ENCODE data around the gene NKIRAS1.
"Not testable (repeated sequence)": the region's sequence is repeated elsewhere in the genome, so short reads cannot be mapped to it uniquely, and the experiment has no call there.

The NKIRAS1 gene

GRCh38 chr3:23938688-23939087 lies 21.9 kb upstream of the NKIRAS1 start:
- DNase-seq, result no peak

- DNase-seq, result no peak
Measured at GRCh38 chr3:23937296-23937695, 20.5 kb upstream of the NKIRAS1 start.

DNA sequence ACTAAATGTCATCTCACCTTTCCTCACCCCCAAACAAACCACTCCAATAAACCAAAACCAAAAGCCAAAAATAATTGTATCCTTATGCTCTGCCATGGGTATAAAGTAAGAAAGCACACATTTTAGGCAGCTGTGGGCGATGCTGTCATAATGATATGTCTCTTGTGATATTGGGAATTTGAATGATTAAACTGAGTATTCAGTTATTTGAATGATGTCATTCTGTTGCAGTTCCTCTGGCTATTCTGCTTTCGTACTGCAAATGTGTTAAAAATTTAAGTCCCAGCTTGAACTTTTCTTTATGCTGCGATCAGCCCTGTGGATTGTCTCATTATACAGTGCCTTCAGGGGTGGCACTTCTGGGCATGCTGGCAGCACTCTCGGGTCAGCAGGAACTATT lies 17.5 kb upstream of the NKIRAS1 start:
- DNase-seq, result no peak

GRCh38 chr3:23932571-23932970 lies 15.8 kb upstream of the NKIRAS1 start:
- no peak for DNase-seq

DNA sequence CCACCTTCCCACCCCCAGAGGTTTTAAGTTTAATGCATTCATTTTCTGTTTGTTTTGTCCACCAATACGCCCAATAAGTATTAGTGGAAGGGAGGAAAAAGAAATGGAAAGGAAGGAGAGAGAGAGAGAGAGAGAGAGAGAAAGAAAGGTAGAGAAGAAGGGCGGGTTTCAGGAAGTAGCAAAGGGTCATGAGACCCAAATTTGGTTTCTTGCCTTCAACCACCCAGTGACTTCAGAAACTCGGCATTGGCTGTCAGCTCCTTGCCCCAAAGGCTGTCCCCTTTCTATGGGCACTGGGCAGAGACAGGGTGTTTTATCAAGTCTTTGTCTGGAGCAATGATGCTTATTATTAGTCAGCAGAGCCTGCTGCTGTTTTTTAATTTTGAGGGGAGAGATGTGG lies 14.8 kb upstream of the NKIRAS1 start:
- no peak for DNase-seq

DNA sequence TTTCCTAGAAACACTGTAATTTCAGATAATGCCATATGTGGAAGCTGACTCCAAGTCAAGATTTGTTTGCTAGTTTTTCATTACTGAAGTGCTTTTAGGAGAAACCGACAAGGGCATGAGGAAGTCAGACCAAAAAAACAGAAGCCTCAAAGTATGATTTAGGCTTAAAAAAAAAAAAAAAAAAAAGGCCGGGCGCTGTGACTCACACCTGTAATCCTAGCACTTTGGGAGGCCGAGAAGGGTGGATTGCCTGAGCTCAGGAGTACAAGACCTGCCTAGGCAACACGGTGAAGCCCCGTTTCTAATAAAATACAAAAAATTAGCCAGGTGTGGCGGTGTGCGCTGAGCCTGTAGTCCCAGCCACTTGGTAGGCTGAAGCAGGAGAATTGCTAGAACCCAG lies 11.7 kb upstream of the NKIRAS1 start:
- no peak for DNase-seq

DNA sequence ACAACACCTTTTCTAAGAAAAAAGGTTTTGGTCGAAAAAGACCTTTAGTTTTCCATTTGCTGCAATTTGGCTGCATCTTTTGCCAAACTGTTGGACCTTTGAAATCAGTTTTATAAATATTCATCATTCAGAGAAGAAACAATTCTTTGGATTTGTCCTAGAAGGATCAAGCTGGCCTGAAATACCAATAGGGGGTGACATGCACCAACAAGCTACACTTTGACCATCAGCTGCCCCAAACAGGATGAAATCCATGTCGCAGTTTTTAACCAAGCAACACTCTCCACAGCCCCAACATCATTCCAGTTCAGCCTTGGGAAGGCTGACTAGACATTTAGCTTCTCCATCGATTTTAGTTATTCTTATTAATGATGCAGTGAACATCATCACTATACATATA lies 9.9 kb upstream of the NKIRAS1 start:
- DNase-seq, result no peak

GRCh38 chr3:23926246-23926645 lies 9.5 kb upstream of the NKIRAS1 start:
- no peak for DNase-seq

DNA sequence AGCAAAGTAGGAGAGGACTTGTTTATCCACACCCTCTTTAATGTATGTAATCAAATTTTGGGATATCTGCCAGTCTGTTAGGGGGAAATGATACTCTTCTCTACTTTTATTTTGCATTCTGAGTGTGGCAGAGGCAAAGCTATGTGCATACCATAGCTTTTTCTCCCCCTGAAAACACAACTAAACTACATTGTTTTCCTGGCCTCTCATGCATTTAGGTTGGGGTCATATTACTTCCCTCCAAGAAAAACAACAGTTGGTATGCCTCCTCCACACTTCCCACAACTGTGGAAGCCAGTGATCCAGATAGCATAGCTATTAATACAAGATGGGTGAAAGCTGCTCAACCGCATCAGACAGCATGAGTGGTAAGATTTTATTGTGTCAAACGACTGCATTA lies 7.0 kb upstream of the NKIRAS1 start:
- no peak for DNase-seq

- DNase-seq, result no peak
Measured at GRCh38 chr3:23921052-23921511, 4.3 kb upstream of the NKIRAS1 start.

GRCh38 chr3:23920151-23920655 lies 3.4 kb upstream of the NKIRAS1 start:
- DNase-seq, result no peak

- no peak for DNase-seq
Measured at GRCh38 chr3:23919628-23920027, 2.8 kb upstream of the NKIRAS1 start.

DNA sequence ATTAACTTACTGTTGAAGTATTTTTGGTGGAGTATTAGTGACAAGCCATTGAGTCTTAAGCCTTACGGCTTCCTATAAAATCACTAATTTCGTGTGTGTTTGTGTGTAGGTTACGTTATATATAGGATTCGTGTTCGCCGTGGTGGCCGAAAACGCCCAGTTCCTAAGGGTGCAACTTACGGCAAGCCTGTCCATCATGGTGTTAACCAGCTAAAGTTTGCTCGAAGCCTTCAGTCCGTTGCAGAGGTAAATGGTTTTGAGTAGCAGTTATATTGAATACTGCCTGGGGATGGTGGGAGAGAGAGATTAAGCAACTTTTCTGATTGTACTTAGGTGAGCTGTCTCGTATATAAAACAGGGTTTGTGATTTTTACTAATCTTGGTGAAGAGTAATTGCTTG lies 1.5 kb upstream of the NKIRAS1 start:
- not testable (repeated sequence) for DNase-seq

DNA sequence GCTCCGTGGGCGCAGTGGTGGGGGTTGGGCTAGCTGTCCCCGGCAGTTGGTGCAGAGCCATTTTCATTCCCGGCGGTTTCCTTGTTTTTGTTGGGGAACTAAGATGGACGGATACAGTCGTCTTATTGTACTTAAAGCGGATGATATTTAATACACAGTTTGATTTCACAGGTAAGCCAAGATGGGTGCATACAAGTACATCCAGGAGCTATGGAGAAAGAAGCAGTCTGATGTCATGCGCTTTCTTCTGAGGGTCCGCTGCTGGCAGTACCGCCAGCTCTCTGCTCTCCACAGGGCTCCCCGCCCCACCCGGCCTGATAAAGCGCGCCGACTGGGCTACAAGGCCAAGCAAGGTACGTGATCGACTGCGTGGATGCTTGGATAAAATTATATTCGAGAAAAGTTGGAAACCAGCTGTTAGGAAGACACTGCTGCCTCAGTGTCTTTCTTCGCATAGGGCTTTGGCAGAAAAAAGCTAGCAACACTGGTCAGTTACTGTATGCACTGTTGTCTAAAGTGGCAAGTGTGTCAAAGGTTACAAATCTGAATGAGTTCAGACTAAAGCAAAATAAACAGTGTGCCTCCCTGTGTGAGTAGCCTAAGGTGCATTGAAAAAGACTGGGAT lies 1.0 kb upstream of the NKIRAS1 start:
- not testable (repeated sequence) for DNase-seq

- DNase-seq, result no peak
Measured at GRCh38 chr3:23916152-23916885, 471 bp downstream of the NKIRAS1 start.

DNA sequence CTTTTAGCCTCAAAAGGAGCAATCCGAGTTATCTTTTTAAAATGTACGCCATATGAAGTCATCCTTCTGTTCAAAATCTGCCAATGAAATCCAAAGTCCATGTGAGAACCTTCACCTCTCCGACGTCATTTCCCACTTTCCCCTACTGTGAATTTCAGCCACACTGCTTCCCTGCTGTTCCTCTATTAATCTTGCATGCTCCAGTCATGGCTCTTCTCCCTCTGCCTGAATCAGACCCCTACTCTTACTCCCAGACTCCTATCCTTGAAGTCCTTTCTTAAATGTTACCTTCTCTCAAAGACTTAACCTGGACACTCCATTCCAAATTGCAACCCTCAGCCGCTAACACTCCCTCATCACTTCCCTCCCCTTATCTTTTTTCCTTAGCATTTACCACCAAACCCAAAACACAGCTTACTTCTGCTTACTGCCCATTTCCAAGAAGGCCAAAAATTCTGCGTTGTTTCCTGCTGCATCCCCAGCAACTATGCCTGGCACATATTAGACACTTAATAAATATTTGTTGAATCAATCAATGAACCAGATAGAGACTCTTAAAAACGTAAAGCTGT lies 1.2 kb downstream of the NKIRAS1 start:
- peak; percentile 17 for DNase-seq

- DNase-seq, result no peak
Measured at GRCh38 chr3:23913873-23914743, 2.7 kb downstream of the NKIRAS1 start.

GRCh38 chr3:23913182-23913581 lies 3.6 kb downstream of the NKIRAS1 start:
- DNase-seq, result no peak

- DNase-seq, result not testable (repeated sequence)
Measured at GRCh38 chr3:23912335-23912734, 4.5 kb downstream of the NKIRAS1 start.

- DNase-seq, result no peak
Measured at GRCh38 chr3:23911397-23911796, 5.4 kb downstream of the NKIRAS1 start.

DNA sequence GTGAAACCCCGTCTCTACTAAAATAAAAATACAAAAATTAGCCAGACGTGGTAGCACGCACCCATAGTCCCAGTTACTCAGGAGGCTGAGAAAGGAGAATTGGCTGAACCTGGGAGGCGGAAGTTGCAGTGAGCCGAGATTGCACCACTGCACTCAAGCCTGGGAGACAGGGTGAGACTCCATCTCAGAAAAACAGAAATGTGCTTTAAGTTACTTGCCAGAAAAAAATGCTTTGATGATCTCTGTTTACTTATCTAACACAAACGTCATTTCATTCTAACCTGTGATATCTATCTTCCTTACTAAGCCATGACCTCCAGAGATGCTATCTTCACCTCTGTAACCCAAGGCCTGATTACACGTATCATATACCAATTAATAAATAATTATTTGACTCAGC lies 7.4 kb downstream of the NKIRAS1 start:
- no peak for DNase-seq

- DNase-seq, result no peak
Measured at GRCh38 chr3:23904545-23904944, 12.2 kb downstream of the NKIRAS1 start.

DNA sequence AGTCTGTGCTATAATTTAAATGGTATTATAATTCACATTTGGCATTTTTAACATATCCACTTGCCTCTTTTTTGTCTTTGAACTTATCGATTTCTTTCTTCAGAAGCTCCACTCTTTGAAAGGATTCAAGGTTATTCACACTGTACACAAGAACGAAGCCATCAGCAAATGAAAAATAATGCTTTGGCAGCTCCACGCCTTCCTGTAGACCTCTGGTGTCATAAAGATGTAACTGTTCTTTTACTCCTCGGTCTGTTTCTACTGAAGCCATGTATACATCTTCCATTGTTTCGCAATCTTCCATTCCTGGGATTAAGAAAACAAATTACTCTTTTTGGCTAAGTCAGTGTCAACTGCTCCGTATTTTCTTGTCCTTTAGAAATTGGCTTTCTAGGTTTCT lies 16.0 kb downstream of the NKIRAS1 start:
- DNase-seq, result no peak
